ENCODE results near the gene CHN1.

Gene CHN1

DNA sequence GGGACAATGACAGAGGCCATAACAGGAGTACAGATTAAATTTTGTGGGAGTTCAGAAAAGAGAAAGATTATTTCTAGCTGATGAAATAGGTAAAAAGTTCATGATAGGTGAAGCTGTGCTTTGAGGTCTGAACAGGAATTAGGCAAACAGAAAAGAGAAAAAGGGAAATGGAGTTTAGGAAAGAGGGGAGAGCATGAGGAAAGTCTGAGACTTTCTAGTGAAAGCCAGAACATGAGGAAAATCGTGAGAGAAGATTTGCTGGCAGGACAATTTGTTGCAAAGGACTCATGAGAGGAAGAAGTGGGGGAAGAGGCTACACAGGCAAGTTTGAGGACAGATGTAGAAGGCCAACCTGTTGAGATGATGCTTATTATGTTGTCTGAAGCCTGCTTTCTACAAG lies 6.3 kb upstream of the CHN1 start:
- DNase-seq (ENCODE audit: low read depth, low spot score), result no peak

DNA sequence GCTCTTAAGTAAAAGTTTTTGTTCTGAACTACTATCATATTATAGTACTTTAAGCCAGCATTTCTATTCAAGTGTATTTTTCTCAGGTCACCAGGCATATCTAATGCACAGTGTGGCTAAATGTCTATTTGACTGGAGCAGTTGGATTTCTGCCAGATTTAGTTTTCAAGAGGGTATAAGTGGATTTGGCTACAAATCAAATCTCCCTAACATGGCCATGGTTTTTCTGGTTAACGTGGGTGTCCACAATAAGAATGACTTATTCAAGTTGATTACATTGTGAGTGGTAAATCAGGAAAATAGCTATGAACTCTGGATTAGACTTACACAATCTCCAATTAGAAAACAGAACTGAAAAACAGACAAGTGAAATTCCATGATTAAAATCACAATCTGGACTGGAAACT lies 5.7 kb upstream of the CHN1 start:
- DNase-seq (ENCODE audit: low read depth, low spot score), result no peak

DNA sequence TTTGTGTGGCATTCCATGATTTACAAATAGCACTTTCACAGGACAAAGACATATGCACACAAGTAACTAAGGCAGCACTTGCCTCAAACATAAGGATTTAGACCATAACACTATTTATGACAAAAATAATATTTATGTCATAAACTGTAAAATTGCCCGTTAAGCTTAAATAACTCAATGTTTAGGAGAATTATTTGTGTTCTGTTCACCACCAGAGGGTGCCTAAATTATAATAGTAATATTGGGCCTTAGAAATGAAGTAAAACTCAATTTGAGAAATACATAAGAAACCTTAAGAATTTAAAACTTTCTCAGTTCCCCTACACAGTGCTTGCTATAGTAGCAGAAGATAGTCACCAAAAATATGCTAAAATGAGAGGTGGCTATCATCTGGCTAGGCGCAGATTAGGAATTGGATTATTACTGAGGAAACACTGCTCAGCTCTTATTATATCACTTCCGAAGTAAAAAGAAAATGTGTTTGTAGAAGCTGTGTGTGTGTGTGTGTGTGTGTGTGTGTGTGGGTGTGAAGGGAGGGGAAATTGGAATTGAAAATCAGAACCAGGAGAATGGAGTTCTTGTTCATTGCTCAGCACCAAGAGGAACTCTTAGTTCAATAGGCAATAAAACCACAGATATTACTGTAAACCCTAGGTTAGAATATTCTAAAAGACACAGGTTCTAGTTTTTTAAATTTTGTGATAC lies 4.9 kb upstream of the CHN1 start:
- DNase-seq (ENCODE audit: low read depth, low spot score), result no peak

- DNase-seq (ENCODE audit: low read depth, low spot score), result no peak
Measured at GRCh38 chr2:175008801-175009495, 3.8 kb upstream of the CHN1 start.

- no peak for DNase-seq (ENCODE audit: low read depth, low spot score)
Measured at GRCh38 chr2:175008009-175008408, 2.8 kb upstream of the CHN1 start.

DNA sequence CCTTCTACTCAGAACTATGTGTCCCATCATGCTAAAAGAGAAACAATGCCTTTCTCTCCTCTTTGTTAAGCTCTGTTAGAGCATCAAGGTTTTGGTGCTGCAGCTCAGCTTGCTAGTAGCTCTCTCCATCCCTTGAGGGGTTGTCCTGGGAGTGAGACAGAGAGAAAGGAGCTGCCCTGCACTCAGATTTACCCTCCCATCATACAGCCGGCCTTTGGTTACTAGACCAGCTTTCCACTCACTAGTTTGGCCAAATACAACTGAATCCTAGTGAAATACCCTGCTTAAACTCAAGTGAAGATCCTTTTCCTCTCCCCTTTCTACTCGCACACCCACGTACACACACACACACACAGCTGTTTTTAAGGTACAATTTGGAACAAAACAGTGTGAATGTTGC lies 2.3 kb upstream of the CHN1 start:
- no peak for DNase-seq (ENCODE audit: low read depth, low spot score)

DNA sequence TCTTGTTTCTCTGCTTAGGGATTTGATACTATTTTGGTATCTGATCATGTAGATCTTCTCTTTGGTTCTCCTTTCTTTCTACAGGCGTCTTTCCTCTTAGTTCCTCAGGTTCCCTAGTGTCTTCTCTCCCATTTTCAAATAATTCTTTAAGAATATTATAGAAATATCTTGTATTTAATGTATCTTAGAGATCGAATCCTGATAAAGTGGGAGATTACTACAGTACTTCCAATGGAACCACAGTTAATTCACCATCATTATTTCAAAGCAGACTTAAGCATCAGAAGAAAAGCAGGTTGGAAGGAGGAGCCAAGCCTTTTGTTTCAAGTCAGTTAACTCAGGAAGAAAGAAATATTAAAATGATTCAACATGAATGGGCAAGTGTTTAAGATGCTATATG lies 1.1 kb upstream of the CHN1 start:
- no peak for DNase-seq (ENCODE audit: low read depth, low spot score)

DNA sequence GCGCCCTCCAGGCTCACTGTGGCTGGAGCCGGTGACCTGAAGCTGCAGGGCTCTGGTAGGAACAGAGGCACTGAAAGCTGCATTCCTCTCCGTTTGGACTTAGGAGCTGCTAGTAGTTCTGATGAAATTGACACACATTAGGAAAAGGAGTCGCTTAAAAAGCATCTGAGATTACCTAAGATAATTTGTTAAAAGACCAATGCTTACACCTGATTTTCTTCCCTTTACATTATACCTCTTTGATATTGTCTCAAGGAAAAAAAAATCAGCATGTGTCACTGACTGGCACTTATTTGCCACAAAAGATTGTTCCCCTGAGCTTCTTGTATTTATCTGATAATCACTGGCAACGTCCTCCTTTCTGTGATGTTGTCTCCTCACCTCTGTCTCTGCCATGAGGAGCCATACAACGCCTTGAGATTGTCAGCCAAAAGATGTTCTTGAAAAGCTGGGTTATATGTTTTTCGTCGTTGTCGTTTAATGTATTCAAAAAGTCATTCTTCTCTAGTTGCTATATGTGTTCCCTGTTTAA lies 618 bp upstream of the CHN1 start:
- DNase-seq (ENCODE audit: low read depth, low spot score), result no peak

- no peak for DNase-seq (ENCODE audit: low read depth, low spot score)
Measured at GRCh38 chr2:175004730-175004979, 526 bp downstream of the CHN1 start.

DNA sequence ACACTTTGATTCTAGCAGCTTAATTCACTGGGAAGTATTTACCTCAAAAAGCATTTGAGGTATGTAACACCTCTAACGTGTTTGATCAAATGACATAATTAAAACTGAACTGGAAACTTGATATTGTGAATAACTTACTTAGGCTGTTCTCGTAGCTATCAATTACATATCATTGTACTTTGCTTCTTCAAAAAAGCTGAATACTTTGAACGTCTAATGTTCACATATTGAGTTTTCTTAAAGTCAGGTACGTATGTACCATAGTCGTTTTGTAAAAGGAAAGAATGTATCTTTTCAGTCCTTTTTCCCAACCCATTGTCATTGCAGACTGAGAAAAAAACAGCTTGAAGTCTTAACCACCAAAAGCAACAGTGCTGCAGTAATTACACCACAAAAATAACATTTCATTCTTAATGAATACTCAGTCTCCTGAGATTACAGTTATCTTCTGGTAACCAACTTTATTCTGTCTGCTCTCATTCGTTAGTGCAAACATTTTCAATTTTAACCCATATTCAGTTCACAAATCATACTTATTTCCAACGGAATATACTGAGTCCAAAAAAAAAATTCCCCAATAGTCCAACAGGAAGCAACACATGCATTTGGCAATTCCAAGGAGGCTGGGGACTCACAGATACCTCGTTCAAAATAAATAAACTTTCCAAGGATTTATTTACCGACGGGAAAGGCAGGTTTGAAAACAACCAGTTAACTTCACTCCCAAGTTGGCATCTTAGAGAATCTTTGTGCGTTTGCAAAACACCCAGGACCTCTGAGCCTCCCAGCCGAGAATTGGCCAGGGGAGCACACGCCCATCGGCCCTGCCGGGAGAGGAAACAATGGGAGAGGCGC lies 1.1 kb downstream of the CHN1 start:
- DNase-seq (ENCODE audit: low read depth, low spot score), result no peak

DNA sequence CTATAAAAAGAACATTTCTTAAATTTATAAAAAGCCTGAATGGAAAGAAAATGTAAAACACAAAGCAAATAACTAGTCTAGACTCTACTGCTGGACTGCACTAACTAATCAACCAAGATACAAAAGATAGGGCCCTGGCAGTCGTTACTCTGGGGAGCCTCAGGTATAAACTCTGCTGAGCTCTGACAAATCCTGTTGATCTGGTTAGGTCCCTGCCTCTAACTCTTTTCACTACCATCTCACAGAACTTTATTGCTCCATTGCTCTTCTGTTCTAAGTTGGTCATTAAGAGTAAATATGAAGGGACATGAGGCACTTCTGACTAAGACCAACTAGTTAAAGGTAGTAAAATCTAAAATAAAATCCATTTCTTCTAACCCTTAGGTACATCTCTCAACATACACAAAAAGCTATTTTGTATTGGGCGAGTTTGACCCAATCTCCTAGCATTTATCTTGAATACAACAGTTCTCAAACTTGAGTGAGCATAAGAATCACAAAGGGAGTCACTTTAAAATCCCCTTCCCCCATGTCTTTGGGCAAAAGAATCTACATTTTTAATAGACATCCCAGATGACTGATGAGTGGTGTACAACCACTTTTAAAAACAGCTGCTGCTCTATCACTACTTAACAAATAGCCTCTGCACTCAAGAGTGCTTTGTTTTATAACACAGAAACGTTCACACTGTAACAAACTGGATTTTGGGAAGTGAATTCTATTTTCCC lies 2.5 kb downstream of the CHN1 start:
- DNase-seq (ENCODE audit: low read depth, low spot score), result no peak

GRCh38 chr2:175001566-175001965 lies 3.6 kb downstream of the CHN1 start:
- no peak for DNase-seq (ENCODE audit: low read depth, low spot score)

GRCh38 chr2:174997110-174997509 lies 8.1 kb downstream of the CHN1 start:
- no peak for DNase-seq (ENCODE audit: low read depth, low spot score)

DNA sequence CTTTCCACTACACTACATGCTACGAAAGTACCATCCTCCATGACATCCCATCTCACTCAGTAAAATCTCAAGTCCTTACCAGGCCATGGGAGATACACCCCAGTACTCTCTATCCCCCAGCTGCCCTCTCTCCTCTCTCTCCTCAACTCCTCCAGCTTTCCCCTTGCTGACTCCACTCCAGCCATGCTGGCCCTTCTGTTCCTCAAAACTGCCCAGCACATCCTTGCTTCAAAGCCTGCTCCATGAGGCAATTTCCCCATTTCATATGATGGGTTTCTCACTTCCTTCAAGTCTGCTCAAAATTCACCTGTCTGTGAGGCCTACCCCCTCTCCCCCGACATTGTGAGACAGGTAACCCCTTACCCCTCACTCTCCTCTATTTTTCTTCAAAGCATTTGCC lies 8.6 kb downstream of the CHN1 start:
- DNase-seq (ENCODE audit: low read depth, low spot score), result no peak

GRCh38 chr2:174994381-174994780 lies 10.8 kb downstream of the CHN1 start:
- DNase-seq (ENCODE audit: low read depth, low spot score), result no peak

- no peak for DNase-seq (ENCODE audit: low read depth, low spot score)
Measured at GRCh38 chr2:174992886-174993285, 12.3 kb downstream of the CHN1 start.

- DNase-seq (ENCODE audit: low read depth, low spot score), result no peak
Measured at GRCh38 chr2:174985614-174986013, 19.6 kb downstream of the CHN1 start.

GRCh38 chr2:174984561-174984960 lies 20.6 kb downstream of the CHN1 start:
- no peak for DNase-seq (ENCODE audit: low read depth, low spot score)

DNA sequence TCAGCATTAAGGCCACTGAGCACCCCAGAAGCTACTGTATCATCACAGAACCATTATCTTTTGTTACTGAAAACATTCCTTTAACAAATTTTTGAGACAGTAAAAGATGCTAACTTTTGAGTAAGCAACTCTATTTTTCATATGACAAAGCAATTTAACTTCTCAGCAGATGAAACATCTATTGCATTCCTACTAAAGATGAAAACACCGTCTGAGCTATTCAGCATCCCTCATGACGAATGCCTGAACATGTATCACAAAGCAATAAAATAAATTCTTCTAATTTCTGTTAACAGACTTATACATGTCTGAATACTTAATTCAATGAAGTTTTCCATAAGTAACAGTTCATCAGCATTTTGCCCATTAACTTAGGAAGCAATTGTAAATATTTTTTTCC lies 23.9 kb downstream of the CHN1 start:
- no peak for DNase-seq (ENCODE audit: low read depth, low spot score)

DNA sequence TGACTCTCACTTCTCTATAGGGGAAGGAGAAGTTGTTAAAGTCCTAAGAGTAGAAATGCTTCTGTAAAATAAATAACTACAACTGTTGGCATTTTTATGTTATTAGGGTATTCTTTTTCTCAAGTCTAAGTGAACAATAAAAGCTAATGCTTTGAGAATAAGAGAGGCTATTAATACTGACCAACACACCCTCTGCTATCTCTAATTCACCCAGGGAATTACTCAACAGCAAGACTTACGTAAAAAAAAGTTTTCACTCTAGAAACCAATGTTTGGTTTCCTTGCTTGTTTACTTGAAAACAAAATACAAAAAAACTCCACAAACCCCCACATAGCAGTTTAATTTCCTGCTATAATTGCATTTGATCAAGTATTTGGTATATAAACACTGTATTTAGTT lies 25.2 kb downstream of the CHN1 start:
- DNase-seq (ENCODE audit: low read depth, low spot score), result no peak

DNA sequence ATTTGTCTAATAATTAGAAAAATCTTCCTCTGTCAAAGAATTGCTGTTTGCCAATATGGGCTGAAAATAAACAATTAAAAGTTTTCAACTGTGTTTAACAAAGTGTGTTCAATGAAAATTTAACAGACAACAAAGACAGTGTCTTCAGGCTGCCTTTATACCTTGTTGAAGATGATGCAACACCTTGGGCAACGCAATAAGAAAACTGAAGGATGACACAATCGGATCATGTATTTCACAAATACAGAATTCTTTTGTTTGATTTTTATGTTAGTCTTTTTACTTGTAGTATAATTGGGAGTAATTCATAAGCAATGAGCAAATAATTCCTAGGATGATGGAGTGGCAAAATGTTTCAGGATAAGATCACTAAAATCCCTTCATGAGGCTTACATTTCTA lies 27.8 kb downstream of the CHN1 start:
- DNase-seq (ENCODE audit: low read depth, low spot score), result no peak

DNA sequence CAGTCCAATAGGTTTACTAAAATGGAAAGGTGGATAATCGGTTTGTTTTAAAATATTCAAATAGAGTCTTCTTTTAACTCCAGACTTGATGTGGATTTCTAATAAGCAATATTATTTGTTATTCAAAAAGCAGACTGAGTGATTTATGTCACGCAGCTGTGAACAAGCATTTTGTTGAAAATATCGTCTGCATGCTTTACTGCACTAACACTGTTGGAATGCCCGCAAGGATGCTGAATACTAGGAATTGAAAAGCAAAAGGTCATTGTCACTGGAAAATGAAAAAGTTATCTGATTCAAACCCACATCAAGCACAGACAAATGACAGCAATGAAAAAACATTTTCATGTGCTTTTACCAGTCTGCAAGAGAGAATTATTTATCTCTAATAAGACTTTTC lies 31.1 kb downstream of the CHN1 start:
- DNase-seq (ENCODE audit: low read depth, low spot score), result no peak

All from activated CD4-positive, CD25-positive, alpha-beta regulatory T cell treated with anti-CD3 and anti-CD28 coated beads, Interleukin-2, amount 50 U/mL, for 16 hours (primary cell).